GM19193 (cell line): ENCODE results near the gene MCF2L.

Experiments used
- POLR2A ChIP-seq: IDR thresholded peaks from 4 replicates; pipeline ENCODE4 v1.6.1; 2011; ENCODE audit not compliant: insufficient read depth, insufficient read length; ENCODE audit errors: extremely low read depth

MCF2L gene

GRCh38 chr13:113116871-113117271 lies 147.9 kb downstream of the MCF2L start:
- no peak for TF ChIP-seq POLR2A

GRCh38 chr13:113117335-113117872 lies 148.4 kb downstream of the MCF2L start:
- no peak for TF ChIP-seq POLR2A

- no peak for TF ChIP-seq POLR2A
Observed at GRCh38 chr13:113117911-113118260, 148.9 kb downstream of the MCF2L start.

- TF ChIP-seq POLR2A, result no peak
Observed at GRCh38 chr13:113118261-113119021, 149.4 kb downstream of the MCF2L start.

GRCh38 chr13:113119166-113119821 lies 150.3 kb downstream of the MCF2L start:
- TF ChIP-seq POLR2A, result no peak

- TF ChIP-seq POLR2A, result no peak
Observed at GRCh38 chr13:113119822-113120189, 150.8 kb downstream of the MCF2L start.

- TF ChIP-seq POLR2A, result no peak
Observed at GRCh38 chr13:113120300-113121182, 151.5 kb downstream of the MCF2L start.

- TF ChIP-seq POLR2A, result no peak
Observed at GRCh38 chr13:113121183-113121927, 152.3 kb downstream of the MCF2L start.

- TF ChIP-seq POLR2A, result no peak
Observed at GRCh38 chr13:113121928-113122471, 153.0 kb downstream of the MCF2L start.

GRCh38 chr13:113122550-113123225 lies 153.7 kb downstream of the MCF2L start, which contains the start of gene F10:
F10 (plus strand) TSS chr13:113122799; CDS start chr13:113122856, 57 bp downstream.
- TF ChIP-seq POLR2A, result no peak

GRCh38 chr13:113123226-113124201 lies 154.5 kb downstream of the MCF2L start:
- TF ChIP-seq POLR2A, result no peak

- TF ChIP-seq POLR2A, result no peak
Observed at GRCh38 chr13:113124211-113124970, 155.4 kb downstream of the MCF2L start.
